C4-2B (cell line): ENCODE measurements around the gene ARHGAP42.

ENCODE experiments used
- CTCF ChIP-seq: fragments of 450-650 bp; conservative IDR thresholded peaks from 2 replicates; pipeline ENCODE4 v1.5.1; 2017; ENCODE audit warnings: mild to moderate bottlenecking
- ZFX ChIP-seq: fragments of 450-650 bp; IDR thresholded peaks from 2 replicates; pipeline ENCODE4 v1.6.1; 2017

- TF ChIP-seq CTCF (no peak), ZFX (no peak)
Observed at GRCh38 chr11:100647861-100648260, 39.2 kb upstream of the ARHGAP42 start.
